ENCODE results near the gene UBP1.
"Not testable (repeated sequence)": the region's sequence is repeated elsewhere in the genome, so short reads cannot be mapped to it uniquely, and the experiment has no call there.

Gene UBP1

GRCh38 chr3:33437556-33438283 lies 2.5 kb downstream of the UBP1 start:
- DNase-seq (ENCODE audit: low spot score) = peak; percentile 19

- DNase-seq (ENCODE audit: low spot score) = no peak
Observed at GRCh38 chr3:33433843-33434242, 6.4 kb downstream of the UBP1 start.

GRCh38 chr3:33430571-33430970 lies 9.6 kb downstream of the UBP1 start:
- no peak for DNase-seq (ENCODE audit: low spot score)

GRCh38 chr3:33430061-33430460 lies 10.1 kb downstream of the UBP1 start:
- no peak for DNase-seq (ENCODE audit: low spot score)

GRCh38 chr3:33429306-33429705 lies 10.9 kb downstream of the UBP1 start:
- not testable (repeated sequence) for DNase-seq (ENCODE audit: low spot score)

- DNase-seq (ENCODE audit: low spot score) = no peak
Observed at GRCh38 chr3:33428734-33429133, 11.5 kb downstream of the UBP1 start.

GRCh38 chr3:33426630-33427317 lies 13.4 kb downstream of the UBP1 start:
- no peak for DNase-seq (ENCODE audit: low spot score)

- no peak for DNase-seq (ENCODE audit: low spot score)
Observed at GRCh38 chr3:33426068-33426467, 14.1 kb downstream of the UBP1 start.

- DNase-seq (ENCODE audit: low spot score) = no peak
Observed at GRCh38 chr3:33425453-33425852, 14.8 kb downstream of the UBP1 start.

GRCh38 chr3:33424606-33425452 lies 15.4 kb downstream of the UBP1 start:
- no peak for DNase-seq (ENCODE audit: low spot score)

- DNase-seq (ENCODE audit: low spot score) = peak; percentile 16
Observed at GRCh38 chr3:33420966-33421365, 19.2 kb downstream of the UBP1 start.

- no peak for DNase-seq (ENCODE audit: low spot score)
Observed at GRCh38 chr3:33419948-33420347, 20.3 kb downstream of the UBP1 start.

- DNase-seq (ENCODE audit: low spot score) = no peak
Observed at GRCh38 chr3:33417066-33417673, 23.0 kb downstream of the UBP1 start.

GRCh38 chr3:33410816-33411215 lies 29.4 kb downstream of the UBP1 start:
- DNase-seq (ENCODE audit: low spot score) = not testable (repeated sequence)

- DNase-seq (ENCODE audit: low spot score) = no peak
Observed at GRCh38 chr3:33403756-33404155, 36.4 kb downstream of the UBP1 start.

- no peak for DNase-seq (ENCODE audit: low spot score)
Observed at GRCh38 chr3:33402936-33403335, 37.3 kb downstream of the UBP1 start.

- DNase-seq (ENCODE audit: low spot score) = no peak
Observed at GRCh38 chr3:33401781-33402180, 38.4 kb downstream of the UBP1 start.

GRCh38 chr3:33398410-33398809 lies 41.8 kb downstream of the UBP1 start:
- no peak for DNase-seq (ENCODE audit: low spot score)

GRCh38 chr3:33395900-33396299 lies 44.3 kb downstream of the UBP1 start:
- DNase-seq (ENCODE audit: low spot score) = no peak

- DNase-seq (ENCODE audit: low spot score) = no peak
Observed at GRCh38 chr3:33394403-33395054, 45.7 kb downstream of the UBP1 start.

GRCh38 chr3:33392703-33393125 lies 47.5 kb downstream of the UBP1 start:
- no peak for DNase-seq (ENCODE audit: low spot score)

- DNase-seq (ENCODE audit: low spot score) = no peak
Observed at GRCh38 chr3:33392144-33392543, 48.1 kb downstream of the UBP1 start.

All from NAMALWA (cell line).